ENCODE measurements around the gene HIGD1B. TPM values are rescaled to one million over a fixed set of nuclear protein-coding genes. Genes with fewer than 3 reads are reported as not detected.

The HIGD1B gene
- total RNA-seq, 4 donors from 2014 or later, result 0.96 TPM; not detected in 3

- in situ Hi-C loops (cut with MboI; ENCODE audit: low pct_ligation_motif_present in 1 of 4, low pct_unique_long_range_greater_than_20kb in 1 of 4, low sequenced_read_pairs in 3 of 4), result no loop called here
- TF ChIP-seq CTCF (IDR thresholded peaks at IDR 0.05) (no peak), POLR2A (IDR thresholded peaks at IDR 0.05) (no peak), EP300 (IDR thresholded peaks at IDR 0.05; ENCODE audit: low read depth) (no peak), POLR2AphosphoS5 (IDR thresholded peaks at IDR 0.05) (no peak)
- intact Hi-C loops (cut with DNase I; ENCODE audit: low total_unique reads), result no loop called here
- 59 to 85% methylated on average over 6 to 7 of the region's 7 CpGs for WGBS, 2 donors (ENCODE audit: low coverage in 1 of 2)
- H3K9me3 ChIP-seq, result no peaks in the 10 kb centered on the region
- H3K36me3 ChIP-seq, result peaks cover 0 to 50% (median 20%) of the 10 kb centered on the region in 4 donors
- no peaks in the 10 kb centered on the region for H3K27me3 ChIP-seq
- no peak for DNase-seq
- H3K27ac ChIP-seq, result no peak overlapping the region
- H3K4me3 ChIP-seq, result no peak overlapping the region
- no peaks in the 10 kb centered on the region for H3K4me1 ChIP-seq
Measured at GRCh38 chr17:44889003-44889402, 41.3 kb downstream of the HIGD1B start.

DNA sequence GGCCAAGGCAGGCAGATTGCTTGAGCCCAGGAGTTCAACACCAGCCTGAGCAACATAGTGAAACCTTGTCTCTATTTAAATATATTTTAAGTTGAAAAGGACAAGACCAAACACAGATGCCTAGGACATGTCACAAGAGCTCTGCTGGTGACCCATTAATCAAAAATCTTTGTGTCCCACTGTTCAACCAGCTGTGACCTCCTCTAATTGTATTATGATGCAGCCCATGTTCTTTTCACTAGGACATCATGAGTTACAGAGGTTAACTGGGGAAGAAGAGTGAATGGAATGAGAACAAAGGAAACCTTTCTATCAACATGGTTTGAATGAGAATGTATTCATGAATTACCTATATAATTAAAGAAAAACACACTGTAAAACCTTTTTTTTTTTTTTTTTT, 44.6 kb downstream of the HIGD1B start:
- in situ Hi-C loops (cut with MboI; ENCODE audit: low pct_ligation_motif_present in 1 of 4, low pct_unique_long_range_greater_than_20kb in 1 of 4, low sequenced_read_pairs in 3 of 4), result no loop called here
- Histone ChIP-seq H3K36me3 (peaks cover 0 to 26% (median 9%) of the 10 kb centered on the region in 4 donors), H3K9me3 (no peaks in the 10 kb centered on the region), H3K4me3 (no peak overlapping the region), H3K27me3 (no peaks in the 10 kb centered on the region), H3K27ac (no peak overlapping the region), H3K4me1 (peaks cover 0 to 2% (median under 1%) of the 10 kb centered on the region in 4 donors)
- no peak for DNase-seq
- intact Hi-C loops (cut with DNase I; ENCODE audit: low total_unique reads), result no loop called here
- TF ChIP-seq POLR2AphosphoS5 (IDR thresholded peaks at IDR 0.05) (no peak), POLR2A (IDR thresholded peaks at IDR 0.05) (no peak), EP300 (IDR thresholded peaks at IDR 0.05; ENCODE audit: low read depth) (no peak), CTCF (IDR thresholded peaks at IDR 0.05) (no peak)

- in situ Hi-C loops (cut with MboI; ENCODE audit: low pct_ligation_motif_present in 1 of 4, low pct_unique_long_range_greater_than_20kb in 1 of 4, low sequenced_read_pairs in 3 of 4) (no loop called here), intact Hi-C loops (cut with DNase I; ENCODE audit: low total_unique reads) (no loop called here)
- H3K4me1 ChIP-seq, result peaks cover 8 to 17% (median 13%) of the 10 kb centered on the region in 4 donors
- H3K27me3 ChIP-seq, result no peaks in the 10 kb centered on the region
- no peaks in the 10 kb centered on the region for H3K9me3 ChIP-seq
- WGBS, 2 donors (ENCODE audit: low coverage in 1 of 2), result 96 to 100% methylated on average over 4 of the region's 4 CpGs
- peaks cover 0 to 26% (median 9%) of the 10 kb centered on the region in 4 donors for H3K36me3 ChIP-seq
- no peak for DNase-seq
- TF ChIP-seq POLR2A (IDR thresholded peaks at IDR 0.05), result no peak
- no peak for TF ChIP-seq EP300 (IDR thresholded peaks at IDR 0.05; ENCODE audit: low read depth)
- no peak for TF ChIP-seq CTCF (IDR thresholded peaks at IDR 0.05)
- TF ChIP-seq POLR2AphosphoS5 (IDR thresholded peaks at IDR 0.05), result no peak
- no peak overlapping the region for H3K27ac ChIP-seq
- no peak overlapping the region for H3K4me3 ChIP-seq
Measured at GRCh38 chr17:44894642-44895041, 47.0 kb downstream of the HIGD1B start.

DNA sequence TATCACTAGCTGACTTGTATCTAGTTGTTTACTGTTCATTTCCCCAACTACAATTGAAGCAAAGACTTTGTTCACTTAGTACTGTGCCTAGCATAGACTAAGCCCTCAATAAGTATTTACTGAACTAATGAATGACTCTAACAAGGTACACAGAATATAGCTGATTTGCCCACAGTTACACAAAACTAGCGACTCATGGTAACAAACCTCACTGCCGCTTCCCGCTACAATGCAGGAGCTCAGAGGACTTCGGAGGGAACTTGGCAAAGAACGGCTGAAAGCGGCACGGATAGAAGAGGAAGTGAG, 51.0 kb downstream of the HIGD1B start:
- Histone ChIP-seq H3K9me3 (no peaks in the 10 kb centered on the region), H3K27me3 (no peaks in the 10 kb centered on the region), H3K4me3 (peak overlapping the region; percentile 33 to 88 (median 64)), H3K4me1 (peaks cover 10 to 28% (median 20%) of the 10 kb centered on the region in 4 donors), H3K36me3 (peaks cover 0 to 7% (median 3%) of the 10 kb centered on the region in 4 donors), H3K27ac (peak overlapping the region; percentile 86 to 93 (median 90))
- intact Hi-C loops (cut with DNase I; ENCODE audit: low total_unique reads) (no loop called here), in situ Hi-C loops (cut with MboI; ENCODE audit: low pct_ligation_motif_present in 1 of 4, low pct_unique_long_range_greater_than_20kb in 1 of 4, low sequenced_read_pairs in 3 of 4) (no loop called here)
- no peak for DNase-seq
- TF ChIP-seq POLR2A (IDR thresholded peaks at IDR 0.05) (no peak), POLR2AphosphoS5 (IDR thresholded peaks at IDR 0.05) (no peak), EP300 (IDR thresholded peaks at IDR 0.05; ENCODE audit: low read depth) (no peak), CTCF (IDR thresholded peaks at IDR 0.05) (no peak)
- 0 to 2% methylated on average over 4 to 7 of the region's 7 CpGs for WGBS, 2 donors (ENCODE audit: low coverage in 1 of 2)
